HG03571 (cell line): ENCODE results near the gene APBA3.

Experiments used
- ATAC-seq: cut with Tn5 transposase; IDR thresholded peaks from one replicate; pipeline ENCODE4 v1.9.1; 2021; ENCODE audit not compliant: unreplicated experiment

Gene APBA3

DNA sequence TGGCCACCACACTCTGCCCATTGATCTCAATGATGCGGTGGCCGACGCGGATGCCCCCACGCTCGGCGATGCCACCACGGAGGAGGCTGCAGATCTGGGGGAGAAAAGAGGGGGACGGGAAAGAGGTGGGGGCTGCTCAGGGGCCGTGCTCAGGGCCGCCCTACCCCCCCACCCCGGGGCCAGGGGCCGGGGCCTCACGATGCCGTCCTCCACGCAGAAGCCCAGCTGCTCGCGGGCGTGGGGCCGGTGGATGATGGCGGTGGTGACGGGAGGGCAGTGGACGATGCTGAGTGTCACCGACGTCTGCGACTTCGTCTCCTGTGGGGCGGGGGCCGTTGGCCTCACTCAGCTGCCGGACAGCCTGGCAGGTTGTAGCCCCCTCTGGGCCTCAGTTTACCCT lies 10.3 kb downstream of the APBA3 start:
- ATAC-seq = no peak

GRCh38 chr19:3750211-3750610 lies 11.3 kb downstream of the APBA3 start:
- ATAC-seq = no peak

DNA sequence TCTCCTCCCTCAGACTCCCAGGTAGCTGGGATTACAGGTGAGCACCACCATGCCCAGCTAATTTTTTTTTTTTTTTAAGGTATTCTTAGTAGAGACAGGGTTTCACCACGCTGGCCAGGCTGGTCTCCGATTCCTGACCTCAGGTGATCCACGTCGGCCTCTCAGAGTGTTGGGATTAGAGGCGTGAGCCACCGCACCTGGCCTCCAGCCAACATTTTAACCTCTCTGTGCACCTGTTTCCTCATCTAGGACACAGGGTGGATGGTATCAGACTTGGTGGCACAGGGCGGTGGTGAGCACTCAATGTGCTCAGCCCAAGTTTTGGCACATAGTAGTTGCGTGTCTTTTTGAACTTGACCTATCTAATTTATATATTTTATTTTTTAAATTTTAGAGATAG lies 12.5 kb downstream of the APBA3 start:
- ATAC-seq = no peak

DNA sequence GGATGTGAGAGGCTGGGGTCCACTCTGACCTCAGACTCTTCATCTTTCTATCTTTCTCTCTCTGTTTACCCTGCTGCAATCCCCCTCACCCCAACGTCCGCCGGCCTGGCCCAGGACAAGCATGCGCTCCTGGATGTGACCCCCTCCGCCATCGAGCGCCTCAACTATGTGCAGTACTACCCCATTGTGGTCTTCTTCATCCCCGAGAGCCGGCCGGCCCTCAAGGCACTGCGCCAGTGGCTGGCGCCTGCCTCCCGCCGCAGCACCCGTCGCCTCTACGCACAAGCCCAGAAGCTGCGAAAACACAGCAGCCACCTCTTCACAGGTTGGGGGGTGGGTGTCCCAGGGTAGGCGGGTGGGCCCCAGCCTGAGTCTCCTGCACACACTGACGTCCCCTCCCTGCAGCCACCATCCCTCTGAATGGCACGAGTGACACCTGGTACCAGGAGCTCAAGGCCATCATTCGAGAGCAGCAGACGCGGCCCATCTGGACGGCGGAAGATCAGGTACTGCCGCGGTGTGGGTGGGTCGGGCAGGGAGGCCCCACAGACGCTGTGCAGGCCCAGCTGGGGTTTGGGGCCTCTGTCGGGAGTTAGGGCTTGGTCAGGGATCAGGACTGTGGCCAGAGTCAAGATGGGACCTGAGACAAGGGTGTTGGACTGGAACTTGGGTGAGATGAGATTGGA lies 15.0 kb downstream of the APBA3 start:
- no peak for ATAC-seq

GRCh38 chr19:3745363-3746045 lies 16.0 kb downstream of the APBA3 start:
- no peak for ATAC-seq

- no peak for ATAC-seq
Observed at GRCh38 chr19:3743486-3743885, 18.0 kb downstream of the APBA3 start.

GRCh38 chr19:3740431-3740830 lies 21.1 kb downstream of the APBA3 start:
- no peak for ATAC-seq

DNA sequence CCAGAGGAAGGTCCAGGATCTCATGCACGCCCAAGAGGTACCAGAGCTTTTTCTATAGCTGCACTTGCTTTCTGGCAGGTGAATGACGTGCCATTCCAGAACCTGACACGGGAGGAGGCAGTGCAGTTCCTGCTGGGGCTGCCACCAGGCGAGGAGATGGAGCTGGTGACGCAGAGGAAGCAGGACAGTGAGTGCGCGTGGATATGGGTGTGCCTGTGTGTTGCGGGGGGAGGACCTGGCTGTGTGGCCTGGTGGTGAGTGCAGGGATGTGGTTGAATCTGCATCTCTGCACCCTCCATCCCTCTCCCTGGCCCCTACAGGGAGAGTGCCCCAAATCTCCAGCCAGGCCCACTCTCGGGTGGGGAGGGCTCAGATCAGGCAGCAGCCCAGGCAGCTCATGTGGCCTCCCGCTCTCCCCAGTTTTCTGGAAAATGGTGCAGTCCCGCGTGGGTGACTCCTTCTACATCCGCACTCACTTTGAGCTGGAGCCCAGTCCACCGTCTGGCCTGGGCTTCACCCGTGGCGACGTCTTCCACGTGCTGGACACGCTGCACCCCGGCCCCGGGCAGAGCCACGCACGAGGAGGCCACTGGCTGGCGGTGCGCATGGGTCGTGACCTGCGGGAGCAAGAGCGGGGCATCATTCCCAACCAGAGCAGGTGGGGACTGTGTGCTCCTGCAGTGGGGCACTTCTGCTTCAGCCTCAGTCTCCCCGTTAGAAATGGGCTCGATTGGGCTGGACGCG lies 22.8 kb downstream of the APBA3 start:
- ATAC-seq = no peak

DNA sequence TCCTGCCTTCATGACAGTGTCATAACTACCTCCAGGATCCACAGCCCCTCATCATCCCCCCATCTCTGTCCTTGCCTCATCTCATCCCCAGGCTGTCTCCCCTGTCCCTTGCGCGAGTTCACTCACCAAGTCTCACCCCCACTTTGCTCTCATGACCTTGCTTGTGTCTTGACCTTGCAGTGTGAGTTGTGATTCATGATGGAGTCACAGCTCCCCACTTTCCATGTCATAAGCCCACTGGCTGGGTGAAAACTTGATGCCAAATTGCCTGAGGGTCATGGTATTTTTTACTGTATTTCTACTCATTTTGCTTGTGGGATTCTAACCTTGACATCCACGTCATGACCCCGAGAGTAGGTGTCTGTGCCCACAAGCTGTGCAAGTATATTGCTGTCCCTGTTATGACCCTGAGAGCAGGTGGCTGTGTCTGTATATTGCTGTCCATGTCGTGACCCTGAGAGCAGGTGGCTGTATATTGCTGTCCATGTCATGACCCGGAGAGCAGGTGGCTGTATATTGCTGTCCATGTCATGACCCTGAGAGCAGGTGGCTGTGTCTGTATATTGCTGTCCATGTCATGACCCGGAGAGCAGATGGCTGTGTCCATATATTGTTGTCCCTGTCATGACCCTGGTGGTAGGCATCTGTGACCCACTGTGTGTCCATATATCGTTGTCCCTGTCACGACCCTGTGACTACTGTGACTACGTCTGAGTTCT lies 23.8 kb downstream of the APBA3 start:
- ATAC-seq = no peak

DNA sequence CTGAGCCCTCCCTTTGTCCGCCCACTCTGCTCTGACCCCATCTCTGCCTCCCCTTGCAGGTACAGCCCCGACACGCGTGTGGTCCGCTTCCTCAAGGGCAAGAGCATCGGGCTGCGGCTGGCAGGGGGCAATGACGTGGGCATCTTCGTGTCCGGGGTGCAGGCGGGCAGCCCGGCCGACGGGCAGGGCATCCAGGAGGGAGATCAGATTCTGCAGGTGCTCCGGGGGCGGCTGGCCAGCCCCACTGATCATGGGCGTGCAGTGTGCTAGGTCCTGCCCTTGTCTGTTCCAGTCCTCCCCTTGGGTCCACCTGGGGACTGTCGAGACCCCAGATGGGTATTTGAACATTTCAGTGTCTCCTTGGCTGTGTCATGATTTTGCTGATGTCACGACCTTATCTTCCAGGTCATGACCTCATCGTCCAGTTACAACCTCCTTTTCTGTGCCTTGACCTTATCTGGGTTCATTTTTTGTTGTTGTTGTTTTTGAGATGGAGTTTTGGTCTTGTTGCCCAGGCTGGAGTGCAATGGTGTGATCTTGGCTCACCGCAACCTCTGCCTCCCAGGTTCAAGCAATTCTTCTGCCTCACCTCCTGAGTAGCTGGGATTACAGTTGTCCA lies 25.3 kb downstream of the APBA3 start:
- no peak for ATAC-seq

DNA sequence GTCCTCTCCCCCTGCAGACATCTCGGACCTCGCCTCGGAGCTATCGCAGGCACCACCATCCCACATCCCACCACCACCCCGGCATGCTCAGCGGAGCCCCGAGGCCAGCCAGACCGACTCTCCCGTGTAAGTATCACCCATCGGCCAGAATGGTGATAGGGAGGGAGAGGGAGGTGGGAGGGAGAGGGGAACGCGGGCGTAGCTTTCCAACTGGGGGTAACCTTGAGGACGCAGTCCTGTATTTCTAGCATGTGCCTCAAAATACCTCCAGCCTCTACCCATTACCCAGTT lies 27.2 kb downstream of the APBA3 start:
- ATAC-seq = no peak

DNA sequence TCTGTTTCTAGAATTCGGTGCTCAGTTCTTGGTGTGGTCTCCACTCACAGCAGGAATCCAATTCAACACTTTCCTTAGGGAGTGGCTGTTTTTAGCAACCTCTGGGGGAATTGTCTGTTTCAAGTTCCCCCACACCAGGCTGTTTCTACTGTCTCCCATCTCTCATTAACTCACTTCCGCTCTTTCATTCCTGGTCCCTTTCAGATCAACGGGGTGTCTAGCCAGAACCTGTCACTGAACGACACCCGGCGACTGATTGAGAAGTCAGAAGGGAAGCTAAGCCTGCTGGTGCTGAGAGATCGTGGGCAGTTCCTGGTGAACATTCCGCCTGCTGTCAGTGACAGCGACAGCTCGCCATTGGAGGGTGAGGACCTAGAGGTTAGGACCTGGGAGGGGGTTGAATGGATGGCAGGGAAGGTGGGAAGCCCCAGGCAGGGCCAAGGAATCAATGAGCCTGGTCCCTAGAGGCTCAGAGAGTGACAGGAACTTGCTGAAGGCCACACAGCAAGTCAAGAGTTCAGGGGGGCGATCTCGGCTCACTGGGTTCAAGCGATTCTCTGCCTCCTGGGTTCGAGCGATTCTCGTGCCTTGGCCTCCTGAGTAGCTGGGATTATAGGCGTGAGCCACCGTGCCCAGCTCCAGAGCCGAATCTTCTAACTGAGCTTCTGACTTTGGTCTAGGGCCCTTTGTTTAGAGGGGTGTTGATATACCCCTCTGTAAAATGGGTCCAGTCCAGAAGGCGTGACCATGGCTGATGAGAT lies 27.8 kb downstream of the APBA3 start:
- no peak for ATAC-seq

DNA sequence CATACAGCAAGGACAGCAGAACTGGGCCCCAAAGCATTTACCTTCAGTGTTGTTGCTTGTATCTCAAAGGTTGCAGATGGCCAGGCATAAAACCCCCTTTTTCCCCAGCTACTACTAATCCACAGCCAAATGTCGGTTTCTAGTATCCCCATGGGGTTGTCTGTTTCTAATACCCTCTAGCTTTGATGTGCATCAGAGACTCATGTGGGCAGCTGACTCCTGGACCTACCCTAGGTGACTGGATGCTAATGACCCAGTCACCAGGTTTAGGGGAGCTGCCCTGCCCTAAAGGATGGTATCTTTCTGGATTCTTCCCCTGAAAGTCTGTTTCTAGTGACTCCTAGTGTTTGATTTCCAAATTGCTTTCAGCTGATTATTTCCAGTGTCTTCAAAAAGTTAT lies 29.4 kb downstream of the APBA3 start:
- no peak for ATAC-seq

DNA sequence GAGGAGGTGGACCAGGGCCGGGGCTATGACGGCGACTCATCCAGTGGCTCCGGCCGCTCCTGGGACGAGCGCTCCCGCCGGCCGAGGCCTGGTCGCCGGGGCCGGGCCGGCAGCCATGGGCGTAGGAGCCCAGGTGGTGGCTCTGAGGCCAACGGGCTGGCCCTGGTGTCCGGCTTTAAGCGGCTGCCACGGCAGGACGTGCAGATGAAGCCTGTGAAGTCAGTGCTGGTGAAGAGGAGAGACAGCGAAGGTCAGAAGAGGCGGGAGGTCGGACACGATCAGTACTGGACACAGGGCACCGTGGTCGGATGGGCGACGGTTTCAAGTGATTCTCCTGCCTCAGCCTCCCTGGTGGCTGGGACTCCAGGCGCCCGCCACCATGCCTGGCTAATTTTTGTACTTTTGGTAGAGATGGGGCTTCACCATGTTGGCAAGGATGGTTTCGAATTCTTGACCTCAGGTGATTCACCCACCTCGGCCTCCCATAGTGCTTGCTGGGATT lies 31.0 kb downstream of the APBA3 start:
- no peak for ATAC-seq

GRCh38 chr19:3725640-3726310 lies 35.7 kb downstream of the APBA3 start:
- no peak for ATAC-seq

GRCh38 chr19:3725121-3725520 lies 36.4 kb downstream of the APBA3 start:
- ATAC-seq = no peak

- ATAC-seq = no peak
Observed at GRCh38 chr19:3723883-3724282, 37.6 kb downstream of the APBA3 start.

GRCh38 chr19:3723110-3723488 lies 38.4 kb downstream of the APBA3 start:
- no peak for ATAC-seq

GRCh38 chr19:3722443-3723109 lies 38.9 kb downstream of the APBA3 start:
- no peak for ATAC-seq
